H1 (cell line): ENCODE results near the gene IGBP1. TPM values are rescaled to one million over a fixed set of nuclear protein-coding genes. Genes with fewer than 3 reads are reported as not detected.

Experiments used
- CTCF ChIA-PET: fragments of 300-600 bp; sonication (Branson Sonifier 250); formaldehyde crosslinking; loops from one replicate; lab custom pipeline; 2021; ENCODE audit not compliant: partially characterized antibody; lab: Charles Lee
- POLR2A ChIA-PET: fragments of 300-600 bp; sonication (Branson Sonifier 250); formaldehyde crosslinking; loops from one replicate; lab custom pipeline; 2021; ENCODE audit warnings: inconsistent platforms; ENCODE audit not compliant: partially characterized antibody; lab: Charles Lee
- DNase-seq, 2 experiments: peaks; one replicate each; pipeline versions ENCODE4 v3.0.0 to v3.0.0-alpha.2; 2010 to 2022; ENCODE audit warnings: low spot score in 2 of 2, low read depth in 1 of 2, mixed read lengths in 1 of 2
- FAIRE-seq: peaks from 2 replicates; lab custom pipeline; 2011; peaks lifted over from hg19 to GRCh38; lab: Jason Lieb, UNC
- H2AFZ ChIP-seq: 2 replicates; pipeline ENCODE4 v1.8.1; 2012; ENCODE audit warnings: low read length, inconsistent platforms
- H2AK5ac ChIP-seq: 2 replicates; pipeline ENCODE4 v1.6.1; 2013; ENCODE audit warnings: low read depth, low read length
- H2BK120ac ChIP-seq: replicated peaks from 2 replicates; pipeline ENCODE3; 2013; ENCODE audit warnings: low read depth, low read length, inconsistent platforms
- H2BK12ac ChIP-seq: 2 replicates; pipeline ENCODE4 v1.6.1; 2013; ENCODE audit warnings: low read depth, low read length
- H2BK15ac ChIP-seq: 2 replicates; pipeline ENCODE4 v1.6.1; 2013; ENCODE audit warnings: low read length
- H2BK20ac ChIP-seq: 2 replicates; pipeline ENCODE4 v1.6.1; 2013; ENCODE audit warnings: low read length
- H2BK5ac ChIP-seq: 2 replicates; pipeline ENCODE4 v1.6.1; 2013; ENCODE audit warnings: low read depth, low read length
- H3K14ac ChIP-seq: 2 replicates; pipeline ENCODE4 v1.6.1; 2013; ENCODE audit warnings: inconsistent platforms; ENCODE audit not compliant: insufficient read length
- H3K18ac ChIP-seq: 2 replicates; pipeline ENCODE4 v1.6.1; 2013; ENCODE audit warnings: low read length; ENCODE audit errors: extremely low read depth
- H3K23ac ChIP-seq: 2 replicates; pipeline ENCODE4 v1.6.1; 2013; ENCODE audit warnings: inconsistent platforms; ENCODE audit not compliant: insufficient read length
- H3K23me2 ChIP-seq: 2 replicates; pipeline ENCODE4 v1.6.1; 2013; ENCODE audit warnings: low read depth, low read length
- H3K27ac ChIP-seq: 2 replicates; pipeline ENCODE4 v1.6.1; 2011; ENCODE audit warnings: low read depth, low read length, inconsistent platforms
- H3K27me3 ChIP-seq, 4 experiments: replicated peaks in 1 of 4; 1 replicate in 1 of 4; 2 replicates in 3 of 4; pipeline versions ENCODE4 v1.6.1 to v1.8.1; 2011 to 2013; ENCODE audit warnings: low read length in 3 of 4, mild to moderate bottlenecking in 3 of 4, inconsistent platforms in 2 of 4, mixed read lengths in 2 of 4, moderate library complexity in 1 of 4; ENCODE audit not compliant: control insufficient read depth in 3 of 4, insufficient read depth in 3 of 4; ENCODE audit errors: extremely low read depth in 1 of 4
- H3K36me3 ChIP-seq, 4 experiments: 2 replicates each; pipeline versions ENCODE4 v1.6.1 to v1.8.1; 2011 to 2013; ENCODE audit warnings: mild to moderate bottlenecking in 4 of 4, low read length in 3 of 4, moderate library complexity in 2 of 4, control low read depth in 1 of 4, inconsistent platforms in 1 of 4; ENCODE audit not compliant: insufficient read depth in 4 of 4, control insufficient read depth in 2 of 4
- H3K4ac ChIP-seq: replicated peaks from 2 replicates; pipeline ENCODE3; 2013; ENCODE audit warnings: low read length, low read depth, mixed read lengths, inconsistent platforms; ENCODE audit not compliant: insufficient read length
- H3K4me1 ChIP-seq, 4 experiments: replicated peaks in 1 of 4; 1 replicate in 1 of 4; 2 replicates in 3 of 4; pipeline versions ENCODE4 v1.6.1 to v1.8.1; 2011 to 2013; ENCODE audit warnings: low read length in 3 of 4, inconsistent platforms in 2 of 4, mixed read lengths in 1 of 4; ENCODE audit not compliant: insufficient read depth in 4 of 4, control insufficient read depth in 3 of 4
- H3K4me2 ChIP-seq, 2 experiments: 2 replicates each; pipeline versions ENCODE4 v1.6.1 to v1.8.1; 2011 to 2013; ENCODE audit warnings: low read depth in 2 of 2, low read length in 2 of 2, control low read depth in 1 of 2, inconsistent platforms in 1 of 2, mild to moderate bottlenecking in 1 of 2; ENCODE audit not compliant: insufficient read depth in 1 of 2
- H3K4me3 ChIP-seq, 4 experiments: fragments of 200-600, 300-600 bp in 1 of 4; sonication (generic), shearing (Covaris generic), sonication (Bioruptor Twin) in 1 of 4; 2 replicates each; pipeline versions ENCODE4 v1.5.1 to v1.8.1; 2011 to 2016; ENCODE audit warnings: low read length in 4 of 4, low read depth in 3 of 4, control low read depth in 2 of 4, inconsistent platforms in 2 of 4, mild to moderate bottlenecking in 2 of 4, mixed read lengths in 1 of 4, moderate library complexity in 1 of 4; ENCODE audit not compliant: insufficient read depth in 2 of 4; ENCODE audit errors: extremely low read depth in 1 of 4
- H3K56ac ChIP-seq: replicated peaks from 2 replicates; pipeline ENCODE3; 2013; ENCODE audit warnings: low read depth, mild to moderate bottlenecking, mixed read lengths, low read length, inconsistent platforms; ENCODE audit not compliant: insufficient read length
- H3K79me1 ChIP-seq: 2 replicates; pipeline ENCODE4 v1.6.1; 2013; ENCODE audit warnings: low read depth, low read length, control low read depth
- H3K79me2 ChIP-seq, 2 experiments: 2 replicates each; pipeline versions ENCODE4 v1.6.1 to v1.8.1; 2012 to 2013; ENCODE audit warnings: low read length in 2 of 2, mild to moderate bottlenecking in 2 of 2, inconsistent platforms in 1 of 2; ENCODE audit not compliant: insufficient read depth in 2 of 2, control insufficient read depth in 1 of 2
- H3K9ac ChIP-seq, 4 experiments: replicated peaks in 1 of 4; 1 replicate in 1 of 4; 2 replicates in 3 of 4; pipeline versions ENCODE4 v1.6.1 to v1.8.1; 2011 to 2013; ENCODE audit warnings: low read depth in 3 of 4, low read length in 3 of 4, control low read depth in 2 of 4, mild to moderate bottlenecking in 2 of 4, moderate library complexity in 2 of 4, inconsistent platforms in 1 of 4; ENCODE audit errors: extremely low read depth in 1 of 4
- H3K9me3 ChIP-seq, 2 experiments: 2 replicates each; pipeline versions ENCODE4 v1.6.1 to v1.8.1; 2012 to 2013; ENCODE audit warnings: mild to moderate bottlenecking in 2 of 2, moderate library complexity in 2 of 2, control low read depth in 1 of 2, inconsistent platforms in 1 of 2, low read depth in 1 of 2, low read length in 1 of 2, mixed read lengths in 1 of 2; ENCODE audit not compliant: insufficient read depth in 2 of 2
- H4K20me1 ChIP-seq, 2 experiments: replicated peaks in 1 of 2; 2 replicates each; pipeline versions ENCODE3 to v1.8.1; 2011 to 2013; ENCODE audit warnings: inconsistent platforms in 2 of 2, low read length in 2 of 2, mild to moderate bottlenecking in 1 of 2; ENCODE audit not compliant: insufficient read depth in 2 of 2, control insufficient read depth in 1 of 2
- H4K5ac ChIP-seq: 2 replicates; pipeline ENCODE4 v1.6.1; 2013; ENCODE audit warnings: low read length, low read depth, mixed read lengths, inconsistent platforms; ENCODE audit not compliant: insufficient read length
- H4K8ac ChIP-seq: 2 replicates; pipeline ENCODE4 v1.8.0; 2013; ENCODE audit warnings: mild to moderate bottlenecking, moderate library complexity, low read length, inconsistent platforms; ENCODE audit not compliant: insufficient read depth; ENCODE audit errors: extremely low read depth
- H4K91ac ChIP-seq: replicated peaks from 2 replicates; pipeline ENCODE3; 2013; ENCODE audit warnings: low read length, mixed read lengths, inconsistent platforms; ENCODE audit not compliant: insufficient read length
- EP300 ChIP-seq, 2 experiments: IDR thresholded peaks; 1 replicate in 1 of 2; 2 replicates in 1 of 2; pipeline ENCODE4 v1.6.1; 2011 to 2012; ENCODE audit warnings: low read depth in 2 of 2, low read length in 2 of 2, mild to moderate bottlenecking in 2 of 2, borderline replicate concordance in 1 of 2, inconsistent platforms in 1 of 2, moderate library complexity in 1 of 2
- EZH2 ChIP-seq: fragments of 200-600 bp; sonication (generic); IDR thresholded peaks from 2 replicates; pipeline ENCODE4 v1.7.1; 2012; ENCODE audit warnings: low read depth, mild to moderate bottlenecking, moderate library complexity, low read length, inconsistent platforms; ENCODE audit not compliant: severe bottlenecking
- KDM1A ChIP-seq: fragments of 200-600, 300-600 bp; sonication (generic); IDR thresholded peaks from 2 replicates; pipeline ENCODE4 v1.7.1; 2016; ENCODE audit warnings: mild to moderate bottlenecking, low read length, borderline replicate concordance
- POLR2A ChIP-seq, 2 experiments: IDR thresholded peaks; 1 replicate in 1 of 2; 2 replicates in 1 of 2; pipeline ENCODE4 v1.6.1; 2011; ENCODE audit warnings: low read depth in 2 of 2, low read length in 2 of 2, mild to moderate bottlenecking in 2 of 2; ENCODE audit errors: control extremely low read depth in 1 of 2
- SRF ChIP-seq: IDR thresholded peaks from 2 replicates; pipeline ENCODE4 v1.6.1; 2011; ENCODE audit warnings: mild to moderate bottlenecking, low read depth, low read length, moderate library complexity
- WGBS, 2 experiments: shearing (Covaris generic) in 1 of 2; methylation state at CpG; one replicate each; pipeline versions ENCODE4 v1.1.6 to v1.1.7; 2013 to 2015; ENCODE audit warnings: low lambda C conversion rate in 2 of 2, mixed read lengths in 2 of 2, inconsistent platforms in 1 of 2, low coverage in 1 of 2, missing lambda C conversion rate in 1 of 2; ENCODE audit not compliant: insufficient replicate concordance in 2 of 2, insufficient coverage in 1 of 2, insufficient read length in 1 of 2; ENCODE audit errors: extremely low coverage in 1 of 2, missing lambda C conversion rate in 1 of 2; 5-methylcytosine and 5-hydroxymethylcytosine counted together
- polyA plus RNA-seq, 7 experiments: library from polyadenylated mRNA; depleted of rRNA in 3 of 7; stranded (reverse) in 5 of 7; unstranded in 2 of 7; fragments of >200 nt in 5 of 7; fragments of 200-250 nt in 2 of 7; gene quantifications; 1 replicate in 5 of 7; 2 replicates in 1 of 7; 4 replicates in 1 of 7; pipeline versions ENCODE4 v1.2.1 to v1.2.3, GENCODE V29; 2011 to 2013; ENCODE audit warnings: missing spikeins in 2 of 7, mixed read lengths in 2 of 7
- total RNA-seq: library from RNA; stranded (reverse); fragmentation: NEBNext Ultra II Directional; extraction: Animal tissue kit (Norgen Biotek cat#: 25700); gene quantifications from 2 replicates; pipeline ENCODE4 v1.2.1, GENCODE V29; 2021
- TF ChIP-seq, protein P1 (sequence below): IDR thresholded peaks from 2 replicates; pipeline ENCODE4 v1.6.1; 2012; ENCODE audit warnings: low read length, inconsistent platforms

IGBP1 gene
- total and polyA plus RNA-seq, 2 of the 8 experiments (the other 6 are each of a cell fraction or from before 2014, with no cell fraction given): 41.3 to 45.4 TPM

DNA sequence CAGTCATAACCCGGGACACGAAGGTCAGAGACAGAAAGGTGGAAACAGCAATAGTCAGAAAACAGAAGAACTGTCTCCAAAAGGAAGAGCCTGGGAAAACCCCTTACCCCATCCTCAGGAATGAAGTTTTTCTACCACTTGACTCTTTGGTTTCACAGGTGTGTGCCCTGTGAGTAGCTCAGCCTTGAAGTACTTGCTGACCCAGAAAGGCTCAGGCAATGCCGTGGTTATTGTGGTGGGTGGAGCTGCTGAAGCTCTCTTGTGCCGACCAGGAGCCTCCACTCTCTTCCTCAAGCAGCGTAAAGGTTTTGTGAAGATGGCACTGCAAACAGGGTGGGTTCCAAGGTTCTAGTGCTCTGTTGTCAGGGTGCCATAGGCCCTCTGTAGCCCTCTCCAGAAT lies 68.5 kb downstream of the IGBP1 start:
- no peak overlapping the region for H3K23ac ChIP-seq
- H3K4me3 ChIP-seq: no peak overlapping the region
- H3K27me3 ChIP-seq: no peaks in the 10 kb centered on the region
- H3K18ac ChIP-seq: no peak overlapping the region
- no peaks in the 10 kb centered on the region for H3K4me1 ChIP-seq
- no peak overlapping the region for H2BK20ac ChIP-seq
- no peak overlapping the region for H4K8ac ChIP-seq
- no peaks in the 10 kb centered on the region for H3K23me2 ChIP-seq
- no peak overlapping the region for H2BK12ac ChIP-seq
- TF ChIP-seq KDM1A: no peak
- no peak for TF ChIP-seq POLR2A (IDR thresholded peaks at IDR 0.05; ENCODE audit: control extremely low read depth in 1 of 2, low read depth in 2 of 2, low read length in 2 of 2)
- TF ChIP-seq EP300 (IDR thresholded peaks at IDR 0.05; ENCODE audit: borderline replicate concordance in 1 of 2, low read depth in 2 of 2, low read length in 2 of 2): no peak
- TF ChIP-seq, protein P1, sequence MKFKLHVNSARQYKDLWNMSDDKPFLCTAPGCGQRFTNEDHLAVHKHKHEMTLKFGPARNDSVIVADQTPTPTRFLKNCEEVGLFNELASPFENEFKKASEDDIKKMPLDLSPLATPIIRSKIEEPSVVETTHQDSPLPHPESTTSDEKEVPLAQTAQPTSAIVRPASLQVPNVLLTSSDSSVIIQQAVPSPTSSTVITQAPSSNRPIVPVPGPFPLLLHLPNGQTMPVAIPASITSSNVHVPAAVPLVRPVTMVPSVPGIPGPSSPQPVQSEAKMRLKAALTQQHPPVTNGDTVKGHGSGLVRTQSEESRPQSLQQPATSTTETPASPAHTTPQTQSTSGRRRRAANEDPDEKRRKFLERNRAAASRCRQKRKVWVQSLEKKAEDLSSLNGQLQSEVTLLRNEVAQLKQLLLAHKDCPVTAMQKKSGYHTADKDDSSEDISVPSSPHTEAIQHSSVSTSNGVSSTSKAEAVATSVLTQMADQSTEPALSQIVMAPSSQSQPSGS: no peak
- TF ChIP-seq EZH2: no peak
- TF ChIP-seq SRF: no peak
- no peak overlapping the region for H3K4ac ChIP-seq
- no peak overlapping the region for H3K4me2 ChIP-seq
- H3K79me2 ChIP-seq: no peaks in the 10 kb centered on the region
- no peak overlapping the region for H2BK5ac ChIP-seq
- CTCF ChIA-PET: no interaction called here
- H3K79me1 ChIP-seq: no peaks in the 10 kb centered on the region
- H4K91ac ChIP-seq: no peak overlapping the region
- no peak overlapping the region for H3K27ac ChIP-seq
- H3K56ac ChIP-seq: no peak overlapping the region
- H3K9ac ChIP-seq: no peak overlapping the region
- H4K20me1 ChIP-seq: no peaks in the 10 kb centered on the region
- no peak overlapping the region for H2BK120ac ChIP-seq
- no peak overlapping the region for H3K14ac ChIP-seq
- no peak overlapping the region for H4K5ac ChIP-seq
- H2AK5ac ChIP-seq: no peak overlapping the region
- DNase-seq (no peak), FAIRE-seq (no peak)
- H2BK15ac ChIP-seq: no peak overlapping the region
- no peaks in the 10 kb centered on the region for H3K36me3 ChIP-seq
- no peaks in the 10 kb centered on the region for H3K9me3 ChIP-seq
- 96% methylated on average over 5 of the region's 5 CpGs; no CpG with 5 or more reads in 1 of the 2 experiments for WGBS, 2 experiments
- POLR2A ChIA-PET: no interaction called here
- H2AFZ ChIP-seq: no peak overlapping the region
